Vagina (tissue), 2 donors: ENCODE measurements around the gene VPS36. TPM values are rescaled to one million over a fixed set of nuclear protein-coding genes. Genes with fewer than 3 reads are reported as not detected.

Source experiments
- DNase-seq, 2 donors: peaks; one replicate each; pipeline ENCODE4 v3.0.0-alpha.2; 2017; ENCODE audit errors: extremely low spot score in 2 of 2
- H3K27ac ChIP-seq: fragments of 200-600 bp; sonication (generic); one replicate; pipeline ENCODE4 v1.5.1; 2019
- H3K27me3 ChIP-seq: fragments of 200-600 bp; sonication (generic); one replicate; pipeline ENCODE4 v1.5.1; 2019
- H3K36me3 ChIP-seq, 2 donors: fragments of 200-600 bp; sonication (generic); one replicate each; pipeline ENCODE4 v1.5.1; 2017 to 2019
- H3K4me1 ChIP-seq: fragments of 200-600 bp; sonication (generic); one replicate; pipeline ENCODE4 v1.5.1; 2019
- H3K4me3 ChIP-seq, 2 donors: fragments of 200-600 bp; sonication (generic); 1 replicate in 1 of 2; 2 replicates in 1 of 2; pipeline ENCODE4 v1.5.1; 2016 to 2019
- H3K9me3 ChIP-seq: fragments of 200-600 bp; sonication (generic); one replicate; pipeline ENCODE4 v1.5.1; 2019
- POLR2A ChIP-seq, 2 donors: fragments of 450-650 bp; IDR thresholded peaks; one replicate each; pipeline ENCODE4 v1.6.1; 2017; ENCODE audit warnings: antibody characterized with exemption in 2 of 2, mild to moderate bottlenecking in 2 of 2, moderate library complexity in 2 of 2
- POLR2AphosphoS5 ChIP-seq, 2 donors: sonication (generic); formaldehyde crosslinking; IDR thresholded peaks; one replicate each; pipeline ENCODE4 v1.9.0; 2017; ENCODE audit warnings: antibody characterized with exemption in 2 of 2, mild to moderate bottlenecking in 2 of 2, low read depth in 1 of 2; ENCODE audit not compliant: insufficient read depth in 1 of 2
- intact Hi-C: fragments of 100-400 bp; cut with DNase I; formaldehyde crosslinking; loops from one replicate; pipeline ENCODE4 v1.15.1; 2023
- total RNA-seq: library from RNA; depleted of rRNA; stranded (reverse); fragments of >200 nt; gene quantifications from one replicate; pipeline ENCODE4 v1.2.3, GENCODE V29; 2016
- TF ChIP-seq, protein P1 (sequence below), 3 experiments: fragments of 450-650 bp in 2 of 3; fragments of 200-600 bp in 1 of 3; sonication (generic) in 1 of 3; IDR thresholded peaks; one replicate each; pipeline ENCODE4 v1.5.1; 2017 to 2019; ENCODE audit warnings: antibody characterized with exemption in 3 of 3, mild to moderate bottlenecking in 2 of 3, moderate library complexity in 2 of 3

The VPS36 gene
- total RNA-seq, 1 donor from 2014 or later: 57.2 TPM

GRCh38 chr13:52463526-52463925 is 13.1 kb upstream of the VPS36 start:
- no peaks in the 10 kb centered on the region for H3K36me3 ChIP-seq

GRCh38 chr13:52461265-52461664 is 10.8 kb upstream of the VPS36 start:
- Histone ChIP-seq H3K27ac (no peak overlapping the region), H3K36me3 (no peaks in the 10 kb centered on the region), H3K9me3 (no peaks in the 10 kb centered on the region), H3K4me3 (no peak overlapping the region), H3K27me3 (no peaks in the 10 kb centered on the region), H3K4me1 (no peaks in the 10 kb centered on the region)
- TF ChIP-seq POLR2A (IDR thresholded peaks at IDR 0.05) (no peak), POLR2AphosphoS5 (IDR thresholded peaks at IDR 0.05; ENCODE audit: insufficient read depth in 1 of 2, low read depth in 1 of 2) (no peak)
- TF ChIP-seq, protein P1, sequence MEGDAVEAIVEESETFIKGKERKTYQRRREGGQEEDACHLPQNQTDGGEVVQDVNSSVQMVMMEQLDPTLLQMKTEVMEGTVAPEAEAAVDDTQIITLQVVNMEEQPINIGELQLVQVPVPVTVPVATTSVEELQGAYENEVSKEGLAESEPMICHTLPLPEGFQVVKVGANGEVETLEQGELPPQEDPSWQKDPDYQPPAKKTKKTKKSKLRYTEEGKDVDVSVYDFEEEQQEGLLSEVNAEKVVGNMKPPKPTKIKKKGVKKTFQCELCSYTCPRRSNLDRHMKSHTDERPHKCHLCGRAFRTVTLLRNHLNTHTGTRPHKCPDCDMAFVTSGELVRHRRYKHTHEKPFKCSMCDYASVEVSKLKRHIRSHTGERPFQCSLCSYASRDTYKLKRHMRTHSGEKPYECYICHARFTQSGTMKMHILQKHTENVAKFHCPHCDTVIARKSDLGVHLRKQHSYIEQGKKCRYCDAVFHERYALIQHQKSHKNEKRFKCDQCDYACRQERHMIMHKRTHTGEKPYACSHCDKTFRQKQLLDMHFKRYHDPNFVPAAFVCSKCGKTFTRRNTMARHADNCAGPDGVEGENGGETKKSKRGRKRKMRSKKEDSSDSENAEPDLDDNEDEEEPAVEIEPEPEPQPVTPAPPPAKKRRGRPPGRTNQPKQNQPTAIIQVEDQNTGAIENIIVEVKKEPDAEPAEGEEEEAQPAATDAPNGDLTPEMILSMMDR (IDR thresholded peaks at IDR 0.05): no peak
- intact Hi-C loops: no loop called here
- DNase-seq: no peak

More at GRCh38 chr13:52463526-52463925, 13.1 kb upstream of the VPS36 start:
- H3K9me3 ChIP-seq: no peaks in the 10 kb centered on the region
- intact Hi-C loops: no loop called here
- no peaks in the 10 kb centered on the region for H3K27me3 ChIP-seq
- no peaks in the 10 kb centered on the region for H3K4me1 ChIP-seq
- TF ChIP-seq, protein P1 (IDR thresholded peaks at IDR 0.05): no peak
- TF ChIP-seq POLR2A (IDR thresholded peaks at IDR 0.05) (no peak), POLR2AphosphoS5 (IDR thresholded peaks at IDR 0.05; ENCODE audit: insufficient read depth in 1 of 2, low read depth in 1 of 2) (no peak)
- DNase-seq: no peak
- H3K27ac ChIP-seq: no peak overlapping the region
- H3K4me3 ChIP-seq: no peak overlapping the region

DNA sequence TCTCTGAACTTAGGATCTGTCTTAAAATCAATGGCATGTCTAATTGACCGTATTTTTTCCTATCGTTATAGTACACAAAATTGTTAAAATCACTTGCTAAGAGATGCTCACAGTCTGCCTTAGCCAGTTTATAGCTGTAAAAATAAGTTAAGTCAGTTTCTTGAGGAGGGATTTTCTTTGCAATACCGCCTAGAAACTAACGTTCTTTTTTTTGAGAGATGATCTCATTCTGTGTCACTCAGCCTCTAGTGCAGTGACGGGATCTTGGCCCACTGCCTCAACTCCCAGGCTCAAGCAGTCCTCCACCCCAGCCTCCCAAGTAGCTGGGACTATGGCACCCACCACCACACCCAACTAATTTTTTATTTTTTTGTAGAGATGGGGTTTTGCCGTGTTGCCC is 9.2 kb upstream of the VPS36 start:
- intact Hi-C loops: no loop called here
- H3K36me3 ChIP-seq: no peaks in the 10 kb centered on the region
- no peaks in the 10 kb centered on the region for H3K9me3 ChIP-seq
- no peak for DNase-seq
- TF ChIP-seq POLR2AphosphoS5 (IDR thresholded peaks at IDR 0.05; ENCODE audit: insufficient read depth in 1 of 2, low read depth in 1 of 2): no peak
- no peak overlapping the region for H3K27ac ChIP-seq
- H3K4me1 ChIP-seq: peaks cover under 1% of the 10 kb centered on the region
- H3K27me3 ChIP-seq: no peaks in the 10 kb centered on the region
- no peak overlapping the region for H3K4me3 ChIP-seq

- H3K27ac ChIP-seq: peak overlapping the region; percentile 84
- no peaks in the 10 kb centered on the region for H3K36me3 ChIP-seq
- H3K27me3 ChIP-seq: no peaks in the 10 kb centered on the region
- no peak for TF ChIP-seq POLR2AphosphoS5 (IDR thresholded peaks at IDR 0.05; ENCODE audit: insufficient read depth in 1 of 2, low read depth in 1 of 2)
- TF ChIP-seq, protein P1 (IDR thresholded peaks at IDR 0.05): no peak
- no peak for TF ChIP-seq POLR2A (IDR thresholded peaks at IDR 0.05)
- peak in 1 of 2 donors; percentile 88 for DNase-seq
- H3K4me1 ChIP-seq: peaks cover 21% of the 10 kb centered on the region
- H3K9me3 ChIP-seq: no peaks in the 10 kb centered on the region
- peak overlapping the region; percentile 50 to 66 for H3K4me3 ChIP-seq
- intact Hi-C loops: no loop called here
Observed at GRCh38 chr13:52455677-52456041, 5.2 kb upstream of the VPS36 start.

GRCh38 chr13:52454820-52455676 is 4.6 kb upstream of the VPS36 start, which contains the start of gene CKAP2:
Gene CKAP2 (plus strand): TSS chr13:52455478. CDS start chr13:52455557, 79 bp downstream.
- H3K9me3 ChIP-seq: no peaks in the 10 kb centered on the region
- peak; percentile 96 to 97 for DNase-seq
- TF ChIP-seq POLR2A (IDR thresholded peaks at IDR 0.05) (peak in 1 of 2 donors; percentile 65), POLR2AphosphoS5 (IDR thresholded peaks at IDR 0.05; ENCODE audit: insufficient read depth in 1 of 2, low read depth in 1 of 2) (peak; percentile 45 to 90)
- TF ChIP-seq, protein P1 (IDR thresholded peaks at IDR 0.05): no peak
- H3K36me3 ChIP-seq: no peaks in the 10 kb centered on the region
- H3K4me1 ChIP-seq: peaks cover 21% of the 10 kb centered on the region
- H3K27ac ChIP-seq: peak within 1 kb of the TSS; percentile 84
- H3K27me3 ChIP-seq: no peaks in the 10 kb centered on the region
- intact Hi-C loops: no loop called here
- H3K4me3 ChIP-seq: peak within 1 kb of the TSS; percentile 50 to 66
